ENCODE results near the gene PDLIM7. TPM values are rescaled to one million over a fixed set of nuclear protein-coding genes. Genes with fewer than 3 reads are reported as not detected.

PDLIM7 gene
- total RNA-seq, 2 experiments from 2014 or later, result 50.2 to 56.6 TPM

GRCh38 chr5:177520271-177520670, 22.9 kb upstream of the PDLIM7 start:
- no peak overlapping the region for H3K27ac Mint-ChIP-seq
- H3K27me3 Mint-ChIP-seq, result no peaks in the 10 kb centered on the region
- DNase-seq, result no peak
- H3K36me3 Mint-ChIP-seq, result peaks cover 23% of the 10 kb centered on the region
- H3K9me3 Mint-ChIP-seq, result no peaks in the 10 kb centered on the region
- ChIA-PET CTCF (no interaction called here), POLR2A (no interaction called here)
- intact Hi-C loops (cut with micrococcal nuclease), result no loop called here
- H3K4me1 Mint-ChIP-seq (ENCODE audit: low read depth), result peaks cover 39% of the 10 kb centered on the region
- no peak overlapping the region for H3K4me3 Mint-ChIP-seq

- Mint-ChIP-seq H3K4me3 (no peak overlapping the region), H3K27me3 (no peaks in the 10 kb centered on the region), H3K4me1 (ENCODE audit: low read depth) (peaks cover 42% of the 10 kb centered on the region), H3K27ac (peak overlapping the region; percentile 46), H3K9me3 (no peaks in the 10 kb centered on the region), H3K36me3 (peaks cover 27% of the 10 kb centered on the region)
- CTCF ChIA-PET, result no interaction called here
- POLR2A ChIA-PET, result no interaction called here
- no peak for DNase-seq
- intact Hi-C loops (cut with micrococcal nuclease), result loop anchor here (5.0 to 10.0 kb wide), 3 partner anchors 33 to 207 kb away; partner anchors contain the start of genes FAM193B, MXD3 and TMED9
These were observed 22.2 kb upstream of the PDLIM7 start for GRCh38 chr5:177519463-177520235.

- Mint-ChIP-seq H3K4me3 (peak within 1 kb of the TSS; percentile 88), H3K9me3 (no peaks in the 10 kb centered on the region), H3K27ac (peak within 1 kb of the TSS; percentile 83), H3K36me3 (peaks cover 44% of the 10 kb centered on the region), H3K27me3 (no peaks in the 10 kb centered on the region), H3K4me1 (ENCODE audit: low read depth) (peaks cover 46% of the 10 kb centered on the region)
- CTCF ChIA-PET, result interaction anchor here (0.6 to 5.3 kb wide), 11 partner anchors 8 to 860 kb away, joined by 3 to 43 read pairs (median 3); no protein-coding TSS in a partner anchor
- DNase-seq, result peak; percentile 98
- intact Hi-C loops (cut with micrococcal nuclease), result loop anchor here (1.0 to 10.0 kb wide), 4 partner anchors 20 to 205 kb away; partner anchors contain the start of genes FAM193B, MXD3, PDLIM7 and TMED9
- POLR2A ChIA-PET, result interaction anchor here (1.3 kb wide), 2 partner anchors 22 to 75 kb away, joined by 3 to 6 read pairs; partner anchors contain the start of gene TMED9
These were observed 19.5 kb upstream of the PDLIM7 start, which contains the start of gene DDX41 for GRCh38 chr5:177516601-177517568. Gene DDX41, minus strand, starts transcription at chr5:177516961. Its CDS starts 16 bp downstream, at chr5:177516945.

GRCh38 chr5:177515580-177515979, 18.2 kb upstream of the PDLIM7 start:
- Mint-ChIP-seq H3K4me3 (peak overlapping the region; percentile 88), H3K36me3 (peaks cover 50% of the 10 kb centered on the region), H3K27ac (no peak overlapping the region), H3K4me1 (ENCODE audit: low read depth) (peaks cover 39% of the 10 kb centered on the region), H3K27me3 (no peaks in the 10 kb centered on the region), H3K9me3 (no peaks in the 10 kb centered on the region)
- no peak for DNase-seq
- ChIA-PET CTCF (interaction anchor here (0.9 to 5.3 kb wide), 7 partner anchors 10 to 197 kb away, joined by 3 to 43 read pairs (median 4); no protein-coding TSS in a partner anchor), POLR2A (interaction anchor here (0.7 to 1.3 kb wide), 6 partner anchors 14 to 89 kb away, joined by 3 to 4 read pairs (median 3); partner anchors contain the start of gene GRK6)
- intact Hi-C loops (cut with micrococcal nuclease), result loop anchor here (5.0 to 10.0 kb wide), 3 partner anchors 37 to 203 kb away; partner anchors contain the start of genes FAM193B, MXD3 and TMED9

GRCh38 chr5:177514541-177514940, 17.1 kb upstream of the PDLIM7 start:
- intact Hi-C loops (cut with micrococcal nuclease), result loop anchor here (10.0 kb wide), 1 partner anchor 80 kb away; the partner anchor contains the start of gene TMED9
- Mint-ChIP-seq H3K36me3 (peaks cover 50% of the 10 kb centered on the region), H3K9me3 (no peaks in the 10 kb centered on the region), H3K27me3 (no peaks in the 10 kb centered on the region), H3K4me1 (ENCODE audit: low read depth) (peaks cover 30% of the 10 kb centered on the region), H3K27ac (no peak overlapping the region), H3K4me3 (no peak overlapping the region)
- DNase-seq, result no peak
- CTCF ChIA-PET, result interaction anchor here (3.8 to 5.3 kb wide), 2 partner anchors 13 to 125 kb away, joined by 15 to 43 read pairs; no protein-coding TSS in a partner anchor
- POLR2A ChIA-PET, result no interaction called here

- ChIA-PET POLR2A (no interaction called here), CTCF (interaction anchor here (5.3 kb wide), 1 partner anchor 12 kb away, joined by 43 read pairs; no protein-coding TSS in a partner anchor)
- peaks cover 23% of the 10 kb centered on the region for H3K4me1 Mint-ChIP-seq (ENCODE audit: low read depth)
- H3K27ac Mint-ChIP-seq, result no peak overlapping the region
- peaks cover 50% of the 10 kb centered on the region for H3K36me3 Mint-ChIP-seq
- DNase-seq, result no peak
- H3K4me3 Mint-ChIP-seq, result no peak overlapping the region
- intact Hi-C loops (cut with micrococcal nuclease), result loop anchor here (10.0 kb wide), 1 partner anchor 81 kb away; the partner anchor contains the start of gene TMED9
- no peaks in the 10 kb centered on the region for H3K9me3 Mint-ChIP-seq
- no peaks in the 10 kb centered on the region for H3K27me3 Mint-ChIP-seq
These were observed 16.1 kb upstream of the PDLIM7 start for GRCh38 chr5:177513500-177513899.

GRCh38 chr5:177512736-177513380, 15.5 kb upstream of the PDLIM7 start:
- Mint-ChIP-seq H3K4me3 (no peak overlapping the region), H3K27me3 (no peaks in the 10 kb centered on the region), H3K4me1 (ENCODE audit: low read depth) (peaks cover 23% of the 10 kb centered on the region), H3K9me3 (no peaks in the 10 kb centered on the region), H3K36me3 (peaks cover 50% of the 10 kb centered on the region), H3K27ac (no peak overlapping the region)
- DNase-seq, result no peak
- ChIA-PET POLR2A (no interaction called here), CTCF (interaction anchor here (5.3 kb wide), 1 partner anchor 11 kb away, joined by 43 read pairs; no protein-coding TSS in a partner anchor)
- intact Hi-C loops (cut with micrococcal nuclease), result loop anchor here (10.0 kb wide), 1 partner anchor 82 kb away; the partner anchor contains the start of gene TMED9

- Mint-ChIP-seq H3K4me3 (no peak overlapping the region), H3K4me1 (ENCODE audit: low read depth) (peaks cover 23% of the 10 kb centered on the region), H3K9me3 (no peaks in the 10 kb centered on the region), H3K27ac (no peak overlapping the region), H3K27me3 (no peaks in the 10 kb centered on the region), H3K36me3 (peaks cover 50% of the 10 kb centered on the region)
- intact Hi-C loops (cut with micrococcal nuclease), result loop anchor here (10.0 kb wide), 1 partner anchor 83 kb away; the partner anchor contains the start of gene TMED9
- no peak for DNase-seq
- ChIA-PET CTCF (interaction anchor here (3.2 kb wide), 1 partner anchor 11 kb away, joined by 12 read pairs; no protein-coding TSS in a partner anchor), POLR2A (no interaction called here)
These were observed 14.6 kb upstream of the PDLIM7 start for GRCh38 chr5:177511796-177512675.

GRCh38 chr5:177511181-177511580, 13.8 kb upstream of the PDLIM7 start:
- ChIA-PET CTCF (interaction anchor here (3.2 kb wide), 1 partner anchor 11 kb away, joined by 12 read pairs; no protein-coding TSS in a partner anchor), POLR2A (no interaction called here)
- H3K36me3 Mint-ChIP-seq, result peaks cover 42% of the 10 kb centered on the region
- no peaks in the 10 kb centered on the region for H3K27me3 Mint-ChIP-seq
- intact Hi-C loops (cut with micrococcal nuclease), result loop anchor here (10.0 kb wide), 1 partner anchor 84 kb away; the partner anchor contains the start of gene TMED9
- H3K4me1 Mint-ChIP-seq (ENCODE audit: low read depth), result peaks cover 16% of the 10 kb centered on the region
- no peak for DNase-seq
- H3K4me3 Mint-ChIP-seq, result no peak overlapping the region
- no peaks in the 10 kb centered on the region for H3K9me3 Mint-ChIP-seq
- no peak overlapping the region for H3K27ac Mint-ChIP-seq

GRCh38 chr5:177510567-177511053, 13.2 kb upstream of the PDLIM7 start:
- Mint-ChIP-seq H3K4me1 (ENCODE audit: low read depth) (peaks cover 11% of the 10 kb centered on the region), H3K36me3 (peaks cover 37% of the 10 kb centered on the region), H3K9me3 (no peaks in the 10 kb centered on the region), H3K27ac (no peak overlapping the region), H3K27me3 (no peaks in the 10 kb centered on the region), H3K4me3 (no peak overlapping the region)
- intact Hi-C loops (cut with micrococcal nuclease), result loop anchor here (10.0 kb wide), 1 partner anchor 84 kb away; the partner anchor contains the start of gene TMED9
- CTCF ChIA-PET, result interaction anchor here (3.2 kb wide), 1 partner anchor 10 kb away, joined by 12 read pairs; no protein-coding TSS in a partner anchor
- no peak for DNase-seq
- POLR2A ChIA-PET, result no interaction called here

Data from activated CD4-positive, alpha-beta memory T cell treated with anti-CD3 and anti-CD28 coated beads for 36 hours (primary cell).